ENCODE data around the gene INPP1.

INPP1 gene

GRCh38 chr2:190365499-190366204 lies 22.3 kb downstream of the INPP1 start:
- DNase-seq: no peak

DNA sequence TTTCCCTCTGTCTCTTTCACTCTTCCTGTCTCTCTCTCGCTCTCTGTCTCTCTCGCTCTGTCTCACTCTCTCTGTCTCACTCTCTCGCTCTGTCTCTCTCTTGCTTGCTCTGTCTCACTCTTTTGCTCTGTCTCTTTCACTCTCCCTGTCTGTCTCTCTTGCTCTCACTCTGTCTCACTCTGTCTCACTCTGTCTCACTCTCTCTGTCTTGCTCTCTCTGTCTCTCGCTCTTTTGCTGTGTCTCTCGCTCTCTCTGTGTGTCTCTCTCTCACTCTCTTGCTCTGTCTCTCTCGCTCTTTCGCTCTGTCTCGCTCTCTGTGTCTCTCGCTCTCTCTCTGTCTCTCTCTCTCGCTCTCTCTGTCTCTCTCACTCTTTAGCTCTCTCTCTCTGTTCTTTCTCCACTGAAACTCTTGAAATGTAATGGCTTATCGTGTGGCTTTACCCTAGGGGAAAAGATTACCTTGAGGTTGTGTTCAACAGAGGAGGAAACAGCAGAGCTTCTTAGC lies 22.9 kb downstream of the INPP1 start:
- no peak for DNase-seq

GRCh38 chr2:190367091-190367490 lies 23.7 kb downstream of the INPP1 start:
- no peak for DNase-seq

DNA sequence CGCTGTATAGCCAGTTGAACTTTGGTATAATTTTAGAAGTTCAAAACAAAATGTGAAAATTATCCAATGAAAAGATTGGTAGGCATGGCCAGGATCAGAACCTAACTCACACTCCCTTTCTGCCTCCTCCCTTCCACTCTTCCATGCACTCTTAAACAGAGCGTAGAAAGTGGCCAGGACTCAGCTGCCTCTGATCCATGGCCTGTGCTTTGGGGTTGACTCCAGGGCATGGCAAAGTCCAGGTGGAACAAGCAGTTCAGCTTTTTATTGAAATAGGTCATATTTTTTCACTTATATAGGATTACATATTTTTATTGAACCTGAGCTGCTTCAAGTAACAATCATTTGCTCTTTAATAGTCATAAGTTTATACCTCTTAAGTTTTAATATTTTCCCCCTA lies 26.2 kb downstream of the INPP1 start:
- DNase-seq: no peak

GRCh38 chr2:190376083-190376482 lies 32.7 kb downstream of the INPP1 start:
- no peak for DNase-seq

- no peak for DNase-seq
These were observed 33.3 kb downstream of the INPP1 start for GRCh38 chr2:190376591-190377245.

DNA sequence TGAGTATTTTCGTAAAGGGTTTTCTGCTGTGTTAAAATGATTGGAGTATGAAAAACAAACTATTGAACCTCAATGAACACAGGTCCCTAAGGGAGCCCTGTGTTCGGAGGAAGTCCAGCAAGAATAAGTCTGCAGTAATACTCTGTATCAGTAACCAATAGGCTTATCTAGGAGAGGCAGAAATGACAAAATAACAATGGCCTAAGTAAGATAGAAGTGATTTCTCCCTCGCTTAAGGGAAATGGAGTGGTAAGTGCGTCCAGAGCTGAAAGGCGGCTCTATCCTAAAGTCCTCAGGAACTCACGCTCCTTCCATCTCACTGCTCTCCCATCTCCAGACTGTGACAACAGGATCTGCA lies 35.5 kb downstream of the INPP1 start:
- DNase-seq: no peak

- no peak for DNase-seq
These were observed 36.0 kb downstream of the INPP1 start for GRCh38 chr2:190379249-190379964.

DNA sequence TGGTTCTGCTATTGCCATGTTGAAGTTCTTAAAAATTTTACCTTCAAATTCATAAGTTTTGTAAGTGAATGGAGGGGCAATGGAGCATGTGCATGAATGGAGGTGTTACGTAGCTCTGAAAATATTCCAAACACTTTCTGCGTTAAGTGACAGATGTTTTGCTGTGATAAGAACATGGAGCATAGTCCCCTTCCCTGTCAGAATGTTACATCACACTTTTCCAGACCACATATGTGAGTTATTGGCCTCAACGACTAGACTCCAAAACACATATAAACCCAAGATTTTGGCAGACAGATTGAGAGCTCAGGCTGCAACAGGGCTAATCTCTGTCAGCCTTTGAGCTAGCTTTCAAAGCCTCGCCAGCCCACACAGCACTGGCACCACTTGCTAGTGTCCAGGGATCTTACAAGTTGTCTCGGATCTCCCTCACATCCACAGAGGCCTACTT lies 37.6 kb downstream of the INPP1 start:
- DNase-seq: no peak

GRCh38 chr2:190382851-190383250 lies 39.5 kb downstream of the INPP1 start:
- peak; percentile 43 for DNase-seq

DNA sequence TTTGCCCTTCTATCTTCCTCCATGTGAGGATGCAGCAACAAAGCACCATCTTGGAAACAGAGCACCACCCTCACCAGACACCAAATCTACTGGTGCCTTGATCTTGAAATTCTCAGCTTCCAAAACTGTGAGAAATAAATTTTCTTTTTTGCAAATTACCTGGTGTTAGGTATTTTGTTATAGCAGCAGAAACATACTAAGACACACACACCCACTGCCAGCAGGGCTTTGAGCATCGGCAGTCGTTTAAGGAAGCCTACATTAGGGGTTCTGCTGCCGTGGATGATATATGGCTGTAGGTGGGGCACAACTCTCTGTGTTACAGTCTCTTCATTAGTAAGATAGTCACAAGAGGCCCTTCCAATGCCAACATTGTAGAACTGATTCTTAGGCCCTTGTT lies 44.0 kb downstream of the INPP1 start:
- no peak for DNase-seq

DNA sequence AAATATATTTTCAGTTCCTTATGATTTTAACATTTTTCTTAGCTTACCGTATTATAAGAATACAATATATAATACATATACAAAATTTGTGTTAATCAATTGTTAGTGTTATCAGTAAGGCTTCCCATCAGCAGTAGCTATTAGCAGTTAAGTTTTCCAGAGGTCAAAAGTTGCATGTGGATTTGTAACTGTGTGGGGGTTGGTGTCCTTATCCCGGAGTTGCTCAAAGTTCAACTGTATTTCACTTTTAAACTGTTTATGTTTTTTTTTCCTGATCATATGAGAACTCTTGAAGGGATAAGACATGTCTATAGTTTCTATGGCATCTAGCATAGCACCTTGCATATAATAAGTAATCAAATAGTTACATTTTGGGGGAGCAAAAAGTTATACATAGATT lies 52.9 kb downstream of the INPP1 start:
- DNase-seq: no peak

GRCh38 chr2:190402986-190403603 lies 59.7 kb downstream of the INPP1 start:
- no peak for DNase-seq

- DNase-seq: peak; percentile 55
These were observed 61.1 kb downstream of the INPP1 start for GRCh38 chr2:190404487-190404886.

- DNase-seq: no peak
These were observed 61.7 kb downstream of the INPP1 start for GRCh38 chr2:190405070-190405469.

DNA sequence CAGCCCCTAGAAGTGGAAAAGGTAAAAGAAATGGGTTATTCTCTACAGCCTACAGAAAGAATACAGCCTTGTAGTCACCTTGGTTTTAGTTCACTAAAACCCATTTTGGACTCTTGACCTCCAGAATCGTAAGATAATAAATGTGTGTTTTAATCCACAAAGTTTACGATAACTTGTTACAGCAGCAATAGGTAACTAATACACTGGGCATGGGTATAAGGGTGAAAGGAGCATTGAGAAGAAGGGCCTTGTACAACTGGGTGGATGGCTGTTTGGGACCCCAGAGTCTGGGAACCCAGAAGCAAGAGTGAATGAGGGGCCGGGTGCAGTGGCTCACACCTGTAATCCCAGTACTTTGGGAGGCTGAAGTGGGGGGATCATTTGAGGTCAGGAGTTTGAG lies 62.6 kb downstream of the INPP1 start:
- DNase-seq: no peak

DNA sequence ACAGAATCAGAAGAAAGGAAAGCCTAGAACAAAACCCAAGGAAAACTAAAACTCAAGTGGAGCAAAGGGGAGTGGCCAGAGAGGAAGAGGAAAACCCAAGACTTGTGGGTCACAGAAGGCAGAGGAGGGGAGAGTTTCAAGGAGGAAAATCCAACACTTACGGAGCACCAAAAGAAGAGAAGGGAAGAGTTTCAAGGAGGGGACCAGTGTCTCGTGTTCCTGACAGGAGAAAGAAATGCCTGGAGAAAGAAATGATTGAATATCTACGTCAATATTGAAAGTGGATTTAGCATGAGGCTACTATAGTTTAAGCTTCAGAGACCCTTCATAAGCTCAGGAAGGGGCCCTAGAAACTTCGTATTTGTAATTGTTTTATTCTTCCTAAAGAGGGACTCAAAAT lies 63.4 kb downstream of the INPP1 start:
- DNase-seq: no peak

GRCh38 chr2:190407246-190407661 lies 63.9 kb downstream of the INPP1 start:
- no peak for DNase-seq

- peak; percentile 40 for DNase-seq
These were observed 64.5 kb downstream of the INPP1 start, which contains the start of gene MFSD6 for GRCh38 chr2:190407662-190408537. TSS of gene MFSD6 (plus strand) at chr2:190408355. CDS start at chr2:190436030, 27,675 bp downstream.

DNA sequence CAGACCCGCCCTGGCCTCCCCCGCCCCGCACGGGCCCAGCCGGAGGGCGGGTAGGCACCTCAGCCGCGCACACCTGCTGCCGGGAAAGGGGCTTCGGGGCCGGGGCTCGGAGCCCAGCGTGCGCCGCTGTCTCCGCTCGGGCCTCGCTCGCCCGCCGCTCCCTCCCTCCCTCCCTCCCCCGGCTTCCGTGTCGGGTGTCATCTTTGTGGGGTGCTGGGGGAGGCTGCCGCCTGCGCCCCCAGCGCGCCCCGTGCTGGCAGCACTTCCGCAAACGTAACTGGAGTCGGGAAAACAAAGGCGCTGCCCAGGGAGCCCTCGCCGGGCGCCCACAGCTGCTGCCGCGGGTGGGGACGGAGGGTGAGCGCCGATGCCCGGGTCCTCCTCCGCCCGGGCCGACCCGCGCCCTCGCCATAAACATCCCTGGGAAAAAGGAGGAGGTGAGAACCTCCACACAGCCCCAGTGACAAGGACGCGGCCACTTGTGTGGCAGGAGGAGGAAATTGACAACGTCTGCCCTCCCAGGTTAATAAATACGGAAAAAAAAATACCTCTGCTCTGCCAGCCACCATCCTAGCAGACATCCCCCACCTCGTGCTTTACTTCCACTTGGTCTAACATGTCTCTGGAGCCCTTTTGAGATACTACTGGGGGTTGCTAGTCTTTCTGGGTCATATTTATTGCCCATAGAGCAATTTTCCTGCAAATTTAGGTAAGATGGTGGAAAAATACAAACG lies 65.3 kb downstream of the INPP1 start:
- DNase-seq: peak; percentile 76

DNA sequence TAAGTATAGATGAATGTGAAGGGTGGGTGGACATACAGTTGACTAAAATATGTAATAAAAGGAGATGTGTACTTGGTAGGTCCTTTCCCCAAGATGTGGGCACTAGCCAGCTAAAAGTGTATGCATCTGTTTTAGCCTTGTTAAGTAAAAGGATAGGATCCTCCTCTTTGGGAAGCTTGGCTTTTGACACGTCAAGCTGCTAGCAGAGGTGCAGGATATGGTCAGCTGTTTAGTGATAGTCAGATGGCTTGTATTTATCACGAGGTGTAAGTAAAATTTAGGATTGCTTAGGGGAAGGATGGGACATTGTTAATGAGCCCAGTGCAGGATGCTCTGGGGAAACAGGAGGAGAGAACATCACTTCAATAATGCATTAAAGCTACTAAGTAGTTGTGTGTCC lies 66.2 kb downstream of the INPP1 start:
- no peak for DNase-seq

- no peak for DNase-seq
These were observed 66.8 kb downstream of the INPP1 start for GRCh38 chr2:190410166-190410565.

All from activated CD4-positive, alpha-beta T cell treated with anti-CD3 and anti-CD28 coated beads, Interleukin-2, amount 50 U/mL, for 16 hours (primary cell).